ENCODE results near the gene TMCC1.

The TMCC1 gene

GRCh38 chr3:129628169-129628522 lies 265.4 kb downstream of the TMCC1 start:
- peaks cover 0 to 11% of the 10 kb centered on the region in 2 donors for H3K36me3 ChIP-seq (ENCODE audit: control insufficient read depth in 1 of 2, insufficient read depth in 2 of 2, low read length in 2 of 2)
- peaks cover 10 to 29% of the 10 kb centered on the region in 2 donors for H3K4me1 ChIP-seq (ENCODE audit: control insufficient read depth in 1 of 2, insufficient read depth in 2 of 2, low read length in 2 of 2)
- H3K4me3 ChIP-seq (ENCODE audit: low read depth in 1 of 2, low read length in 2 of 2), result peak overlapping the region; percentile 72 to 86
- H3K27me3 ChIP-seq (ENCODE audit: low read depth, low read length), result no peaks in the 10 kb centered on the region
- H3K27ac ChIP-seq (ENCODE audit: low read length), result peak overlapping the region; percentile 93
- H3K9me3 ChIP-seq (ENCODE audit: control insufficient read depth in 1 of 2, low read length in 2 of 2), result no peaks in the 10 kb centered on the region

GRCh38 chr3:129627350-129628168 lies 266.0 kb downstream of the TMCC1 start:
- H3K27me3 ChIP-seq (ENCODE audit: low read depth, low read length), result no peaks in the 10 kb centered on the region
- H3K4me3 ChIP-seq (ENCODE audit: low read depth in 1 of 2, low read length in 2 of 2), result peak overlapping the region; percentile 72 to 86
- H3K27ac ChIP-seq (ENCODE audit: low read length), result peak overlapping the region; percentile 93
- no peaks in the 10 kb centered on the region for H3K9me3 ChIP-seq (ENCODE audit: control insufficient read depth in 1 of 2, low read length in 2 of 2)
- H3K4me1 ChIP-seq (ENCODE audit: control insufficient read depth in 1 of 2, insufficient read depth in 2 of 2, low read length in 2 of 2), result peaks cover 14 to 34% of the 10 kb centered on the region in 2 donors
- peaks cover 0 to 11% of the 10 kb centered on the region in 2 donors for H3K36me3 ChIP-seq (ENCODE audit: control insufficient read depth in 1 of 2, insufficient read depth in 2 of 2, low read length in 2 of 2)

GRCh38 chr3:129626744-129627349 lies 266.7 kb downstream of the TMCC1 start:
- Histone ChIP-seq H3K4me1 (ENCODE audit: control insufficient read depth in 1 of 2, insufficient read depth in 2 of 2, low read length in 2 of 2) (peaks cover 14 to 39% of the 10 kb centered on the region in 2 donors), H3K36me3 (ENCODE audit: control insufficient read depth in 1 of 2, insufficient read depth in 2 of 2, low read length in 2 of 2) (peaks cover 0 to 11% of the 10 kb centered on the region in 2 donors), H3K27ac (ENCODE audit: low read length) (peak overlapping the region; percentile 93), H3K27me3 (ENCODE audit: low read depth, low read length) (no peaks in the 10 kb centered on the region), H3K4me3 (ENCODE audit: low read depth in 1 of 2, low read length in 2 of 2) (peak overlapping the region; percentile 72 to 86), H3K9me3 (ENCODE audit: control insufficient read depth in 1 of 2, low read length in 2 of 2) (no peaks in the 10 kb centered on the region)

GRCh38 chr3:129625072-129625874 lies 268.2 kb downstream of the TMCC1 start:
- H3K27ac ChIP-seq (ENCODE audit: low read length), result peak overlapping the region; percentile 54
- no peak overlapping the region for H3K4me3 ChIP-seq (ENCODE audit: low read depth in 1 of 2, low read length in 2 of 2)
- H3K4me1 ChIP-seq (ENCODE audit: control insufficient read depth in 1 of 2, insufficient read depth in 2 of 2, low read length in 2 of 2), result peaks cover 14 to 39% of the 10 kb centered on the region in 2 donors

GRCh38 chr3:129624347-129625071 lies 269.0 kb downstream of the TMCC1 start:
- Histone ChIP-seq H3K36me3 (ENCODE audit: control insufficient read depth in 1 of 2, insufficient read depth in 2 of 2, low read length in 2 of 2) (peaks cover 0 to 11% of the 10 kb centered on the region in 2 donors), H3K27me3 (ENCODE audit: low read depth, low read length) (no peaks in the 10 kb centered on the region), H3K27ac (ENCODE audit: low read length) (peak overlapping the region; percentile 54), H3K9me3 (ENCODE audit: control insufficient read depth in 1 of 2, low read length in 2 of 2) (no peaks in the 10 kb centered on the region), H3K4me1 (ENCODE audit: control insufficient read depth in 1 of 2, insufficient read depth in 2 of 2, low read length in 2 of 2) (peaks cover 14 to 39% of the 10 kb centered on the region in 2 donors), H3K4me3 (ENCODE audit: low read depth in 1 of 2, low read length in 2 of 2) (no peak overlapping the region)

More at GRCh38 chr3:129625072-129625874, 268.2 kb downstream of the TMCC1 start:
- Histone ChIP-seq H3K9me3 (ENCODE audit: control insufficient read depth in 1 of 2, low read length in 2 of 2) (no peaks in the 10 kb centered on the region), H3K27me3 (ENCODE audit: low read depth, low read length) (no peaks in the 10 kb centered on the region), H3K36me3 (ENCODE audit: control insufficient read depth in 1 of 2, insufficient read depth in 2 of 2, low read length in 2 of 2) (peaks cover 0 to 11% of the 10 kb centered on the region in 2 donors)

- H3K4me1 ChIP-seq (ENCODE audit: control insufficient read depth in 1 of 2, insufficient read depth in 2 of 2, low read length in 2 of 2), result peaks cover 14 to 43% of the 10 kb centered on the region in 2 donors
- H3K36me3 ChIP-seq (ENCODE audit: control insufficient read depth in 1 of 2, insufficient read depth in 2 of 2, low read length in 2 of 2), result peaks cover 0 to 11% of the 10 kb centered on the region in 2 donors
- H3K4me3 ChIP-seq (ENCODE audit: low read depth in 1 of 2, low read length in 2 of 2), result no peak overlapping the region
- H3K27ac ChIP-seq (ENCODE audit: low read length), result peak overlapping the region; percentile 21
- H3K27me3 ChIP-seq (ENCODE audit: low read depth, low read length), result no peaks in the 10 kb centered on the region
- H3K9me3 ChIP-seq (ENCODE audit: control insufficient read depth in 1 of 2, low read length in 2 of 2), result no peaks in the 10 kb centered on the region
These were observed 269.9 kb downstream of the TMCC1 start for GRCh38 chr3:129623447-129624118.

- no peak overlapping the region for H3K4me3 ChIP-seq (ENCODE audit: low read depth in 1 of 2, low read length in 2 of 2)
- H3K27ac ChIP-seq (ENCODE audit: low read length), result peak overlapping the region; percentile 21
- no peaks in the 10 kb centered on the region for H3K27me3 ChIP-seq (ENCODE audit: low read depth, low read length)
- no peaks in the 10 kb centered on the region for H3K9me3 ChIP-seq (ENCODE audit: control insufficient read depth in 1 of 2, low read length in 2 of 2)
- H3K36me3 ChIP-seq (ENCODE audit: control insufficient read depth in 1 of 2, insufficient read depth in 2 of 2, low read length in 2 of 2), result peaks cover 0 to 10% of the 10 kb centered on the region in 2 donors
- H3K4me1 ChIP-seq (ENCODE audit: control insufficient read depth in 1 of 2, insufficient read depth in 2 of 2, low read length in 2 of 2), result peaks cover 11 to 42% of the 10 kb centered on the region in 2 donors
These were observed 270.6 kb downstream of the TMCC1 start for GRCh38 chr3:129622933-129623332.

GRCh38 chr3:129622226-129622874 lies 271.2 kb downstream of the TMCC1 start:
- Histone ChIP-seq H3K4me1 (ENCODE audit: control insufficient read depth in 1 of 2, insufficient read depth in 2 of 2, low read length in 2 of 2) (peaks cover 9 to 42% of the 10 kb centered on the region in 2 donors), H3K36me3 (ENCODE audit: control insufficient read depth in 1 of 2, insufficient read depth in 2 of 2, low read length in 2 of 2) (peaks cover 0 to 7% of the 10 kb centered on the region in 2 donors), H3K27me3 (ENCODE audit: low read depth, low read length) (no peaks in the 10 kb centered on the region)

GRCh38 chr3:129621626-129622225 lies 271.8 kb downstream of the TMCC1 start:
- no peaks in the 10 kb centered on the region for H3K27me3 ChIP-seq (ENCODE audit: low read depth, low read length)
- no peaks in the 10 kb centered on the region for H3K9me3 ChIP-seq (ENCODE audit: control insufficient read depth in 1 of 2, low read length in 2 of 2)
- peaks cover 9 to 42% of the 10 kb centered on the region in 2 donors for H3K4me1 ChIP-seq (ENCODE audit: control insufficient read depth in 1 of 2, insufficient read depth in 2 of 2, low read length in 2 of 2)
- H3K36me3 ChIP-seq (ENCODE audit: control insufficient read depth in 1 of 2, insufficient read depth in 2 of 2, low read length in 2 of 2), result peaks cover 0 to 3% of the 10 kb centered on the region in 2 donors
- H3K4me3 ChIP-seq (ENCODE audit: low read depth in 1 of 2, low read length in 2 of 2), result no peak overlapping the region
- no peak overlapping the region for H3K27ac ChIP-seq (ENCODE audit: low read length)

More at GRCh38 chr3:129622226-129622874, 271.2 kb downstream of the TMCC1 start:
- Histone ChIP-seq H3K27ac (ENCODE audit: low read length) (peak overlapping the region; percentile 21), H3K9me3 (ENCODE audit: control insufficient read depth in 1 of 2, low read length in 2 of 2) (no peaks in the 10 kb centered on the region), H3K4me3 (ENCODE audit: low read depth in 1 of 2, low read length in 2 of 2) (no peak overlapping the region)

Measured in muscle layer of duodenum (tissue), 2 donors.